ENCODE results near the gene DRAP1.

Gene DRAP1

GRCh38 chr11:65919141-65919572 lies at the start of gene DRAP1:
Gene DRAP1 (plus strand): TSS chr11:65919426. CDS start chr11:65919502, 76 bp downstream.
- in situ Hi-C loops (cut with MboI; ENCODE audit: low sequenced_read_pairs, unreplicated experiment) = no loop called here
- TF ChIP-seq CTCF (IDR thresholded peaks at IDR 0.05; ENCODE audit: borderline replicate concordance, control extremely low read depth, extremely low read depth, insufficient read depth, missing control alignments) = no peak
- DNase-seq (ENCODE audit: low spot score) = peak; percentile 100

- in situ Hi-C loops (cut with MboI; ENCODE audit: low sequenced_read_pairs, unreplicated experiment) = no loop called here
- DNase-seq (ENCODE audit: low spot score) = no peak
- TF ChIP-seq CTCF (IDR thresholded peaks at IDR 0.05; ENCODE audit: borderline replicate concordance, control extremely low read depth, extremely low read depth, insufficient read depth, missing control alignments) = no peak
Observed at GRCh38 chr11:65869643-65870306, 49.5 kb upstream of the DRAP1 start.

DNA sequence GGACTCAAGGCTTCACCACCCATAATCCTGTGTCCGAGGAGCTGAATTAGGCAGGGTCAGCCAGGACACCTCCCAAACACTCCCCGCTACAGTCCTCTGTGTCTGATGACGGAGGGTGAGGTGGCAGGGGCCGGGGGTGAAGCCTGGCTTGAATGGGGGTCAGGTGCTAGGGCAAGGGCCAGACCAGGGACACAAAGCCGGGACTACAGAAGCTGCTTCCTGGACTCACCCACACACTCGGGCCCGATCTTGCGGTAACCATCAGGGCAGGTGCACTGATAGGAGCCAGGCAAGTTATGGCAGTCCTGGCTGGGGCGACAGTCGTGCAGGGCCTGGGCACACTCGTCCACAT lies 48.9 kb upstream of the DRAP1 start:
- no peak for DNase-seq (ENCODE audit: low spot score)
- TF ChIP-seq CTCF (IDR thresholded peaks at IDR 0.05; ENCODE audit: borderline replicate concordance, control extremely low read depth, extremely low read depth, insufficient read depth, missing control alignments) = no peak
- in situ Hi-C loops (cut with MboI; ENCODE audit: low sequenced_read_pairs, unreplicated experiment) = no loop called here

DNA sequence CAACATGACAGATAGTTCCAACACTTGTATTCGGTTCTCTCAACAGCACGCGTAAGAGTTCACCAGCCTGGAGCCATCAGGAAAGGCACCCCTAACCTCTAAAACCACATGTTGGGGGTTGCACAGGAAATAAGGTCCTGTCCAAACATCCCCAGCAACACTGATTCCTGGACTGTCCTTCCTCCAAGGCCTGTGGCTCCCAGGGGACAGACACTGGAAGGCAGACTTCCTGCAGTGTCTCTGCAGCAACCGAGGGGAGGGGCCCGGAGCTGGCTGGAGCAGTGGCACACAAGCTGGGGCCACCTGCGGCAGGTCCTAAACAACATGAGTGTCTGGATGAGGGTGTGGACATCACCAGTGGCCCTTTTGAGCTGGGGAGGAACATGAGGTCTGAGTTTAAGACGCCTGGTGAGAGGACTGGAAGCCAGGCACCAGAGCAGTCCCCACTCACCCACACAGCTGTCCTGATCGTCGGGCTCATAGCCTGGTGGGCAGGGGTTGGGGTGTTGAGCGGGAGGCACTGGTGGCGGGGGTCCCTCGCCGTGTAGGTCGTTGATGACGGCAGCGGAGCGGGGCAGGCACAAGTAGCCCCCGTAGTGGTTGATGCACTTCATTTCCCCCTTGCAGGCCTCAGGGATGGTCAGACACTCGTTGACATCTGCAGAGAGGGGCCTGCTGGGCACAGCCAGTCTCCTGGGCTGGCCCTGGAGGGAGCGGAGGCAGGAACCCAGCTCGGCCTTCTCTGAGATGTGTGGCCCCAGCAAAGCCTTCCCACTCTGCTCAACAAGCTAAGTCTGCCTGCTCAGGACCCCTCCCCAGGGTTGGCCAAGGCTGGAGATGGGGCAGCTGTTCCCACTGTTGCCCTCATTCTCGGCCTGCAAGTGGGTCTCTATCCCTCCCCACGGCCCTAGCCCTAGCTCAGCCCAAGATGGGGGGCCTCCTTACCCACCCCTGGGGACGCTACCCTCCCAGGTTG lies 48.2 kb upstream of the DRAP1 start:
- in situ Hi-C loops (cut with MboI; ENCODE audit: low sequenced_read_pairs, unreplicated experiment) = no loop called here
- DNase-seq (ENCODE audit: low spot score) = no peak
- TF ChIP-seq CTCF (IDR thresholded peaks at IDR 0.05; ENCODE audit: borderline replicate concordance, control extremely low read depth, extremely low read depth, insufficient read depth, missing control alignments) = no peak

- no peak for DNase-seq (ENCODE audit: low spot score)
- in situ Hi-C loops (cut with MboI; ENCODE audit: low sequenced_read_pairs, unreplicated experiment) = no loop called here
- no peak for TF ChIP-seq CTCF (IDR thresholded peaks at IDR 0.05; ENCODE audit: borderline replicate concordance, control extremely low read depth, extremely low read depth, insufficient read depth, missing control alignments)
Observed at GRCh38 chr11:65871811-65872548, 47.2 kb upstream of the DRAP1 start.

DNA sequence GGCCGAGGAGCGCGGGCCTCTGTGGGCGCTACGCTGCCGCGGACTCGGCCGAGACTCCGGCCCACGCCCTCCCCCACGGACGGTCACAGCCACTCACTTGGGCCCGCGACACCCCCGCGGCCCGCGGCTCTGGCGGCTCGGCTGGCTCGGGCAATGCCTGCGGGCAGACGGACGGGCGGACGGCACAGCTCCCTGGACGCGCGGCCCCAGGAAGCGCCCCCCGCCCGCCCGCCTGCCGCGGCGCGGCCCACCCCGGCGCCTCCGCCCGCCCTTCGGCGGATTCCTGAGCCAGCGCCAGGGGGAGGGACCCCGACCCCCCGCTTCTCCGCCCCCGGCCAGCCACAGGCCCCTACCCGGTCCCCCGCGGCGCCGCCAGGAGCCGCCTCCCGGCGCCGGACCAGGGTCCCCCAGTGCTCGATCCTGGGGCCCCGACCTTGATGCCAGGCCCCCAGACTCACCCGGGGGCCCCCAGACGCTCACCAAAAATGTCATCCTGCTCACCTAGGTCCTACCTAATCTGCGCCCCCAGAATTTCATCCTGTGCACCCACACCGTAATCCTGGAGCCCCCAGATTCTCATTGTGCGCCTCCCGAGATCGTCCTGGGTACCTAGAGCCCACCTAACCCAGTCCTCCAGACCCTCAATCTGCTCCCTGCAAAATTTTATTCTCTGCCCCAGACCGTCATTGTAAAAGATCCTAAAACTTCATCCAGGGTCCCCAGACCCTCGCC lies 46.5 kb upstream of the DRAP1 start, which contains the start of gene EFEMP2:
EFEMP2 (minus strand) TSS at position 215 of the 732 bp plus-strand sequence. CDS start 446 bp downstream, outside the sequence.
- in situ Hi-C loops (cut with MboI; ENCODE audit: low sequenced_read_pairs, unreplicated experiment) = no loop called here
- DNase-seq (ENCODE audit: low spot score) = no peak
- TF ChIP-seq CTCF (IDR thresholded peaks at IDR 0.05; ENCODE audit: borderline replicate concordance, control extremely low read depth, extremely low read depth, insufficient read depth, missing control alignments) = no peak
